HT-29 (cell line): ENCODE results near the gene ERLEC1. TPM values are rescaled to one million over a fixed set of nuclear protein-coding genes. Genes with fewer than 3 reads are reported as not detected.

Experiments used
- DNase-seq: peaks from one replicate; pipeline ENCODE4 v3.0.0-alpha.2; 2015; ENCODE audit warnings: low spot score
- total RNA-seq: library from RNA; depleted of rRNA; stranded (reverse); fragments of >200 nt; shearing (Covaris generic); gene quantifications from 2 replicates; pipeline ENCODE4 v1.2.3, GENCODE V29; 2014

ERLEC1 gene
- total RNA-seq, 1 experiment from 2014 or later: 39.4 TPM

GRCh38 chr2:53782676-53783075, 4.2 kb upstream of the ERLEC1 start:
- no peak for DNase-seq

- no peak for DNase-seq
Measured at GRCh38 chr2:53784436-53784835, 2.4 kb upstream of the ERLEC1 start.

DNA sequence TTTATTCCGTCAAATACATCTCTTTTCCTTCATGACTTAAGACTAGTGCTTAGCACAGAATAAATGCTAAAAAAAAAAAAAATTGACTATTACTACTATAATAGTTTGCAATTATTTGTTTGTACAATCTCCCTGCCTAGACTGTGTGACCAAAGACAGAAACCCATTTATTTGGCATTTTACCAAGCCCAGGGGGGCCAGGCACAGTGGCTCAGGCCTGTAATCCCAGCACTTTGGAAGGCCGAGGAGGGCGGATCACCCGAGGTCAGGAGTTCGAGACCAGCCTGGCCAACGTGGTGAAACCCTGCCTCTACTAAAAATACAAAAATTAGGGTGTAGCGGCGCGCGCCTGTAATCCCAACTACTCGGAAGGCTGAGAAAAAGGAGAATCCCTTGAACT, 1.5 kb upstream of the ERLEC1 start:
- no peak for DNase-seq

DNA sequence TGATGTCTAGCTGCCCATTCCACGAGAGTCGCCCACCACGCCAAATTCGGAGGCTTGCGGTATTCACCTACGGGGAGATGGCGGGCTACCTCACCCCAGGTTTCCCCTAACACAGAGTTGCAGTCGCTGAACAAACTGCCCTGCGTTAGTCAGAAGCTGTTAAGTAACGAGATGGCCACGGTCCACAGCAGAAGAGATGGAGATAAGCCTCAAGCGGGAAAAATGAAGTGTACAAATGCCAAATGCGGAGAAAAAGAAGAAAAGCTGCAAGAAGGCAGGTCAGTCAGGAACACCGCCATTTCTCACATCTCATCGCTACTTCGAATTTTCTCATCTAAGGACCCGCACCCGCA, 516 bp upstream of the ERLEC1 start:
- no peak for DNase-seq

GRCh38 chr2:53787614-53788289, 908 bp downstream of the ERLEC1 start:
- DNase-seq: peak; percentile 45

GRCh38 chr2:53793261-53793660, 6.4 kb downstream of the ERLEC1 start:
- no peak for DNase-seq

DNA sequence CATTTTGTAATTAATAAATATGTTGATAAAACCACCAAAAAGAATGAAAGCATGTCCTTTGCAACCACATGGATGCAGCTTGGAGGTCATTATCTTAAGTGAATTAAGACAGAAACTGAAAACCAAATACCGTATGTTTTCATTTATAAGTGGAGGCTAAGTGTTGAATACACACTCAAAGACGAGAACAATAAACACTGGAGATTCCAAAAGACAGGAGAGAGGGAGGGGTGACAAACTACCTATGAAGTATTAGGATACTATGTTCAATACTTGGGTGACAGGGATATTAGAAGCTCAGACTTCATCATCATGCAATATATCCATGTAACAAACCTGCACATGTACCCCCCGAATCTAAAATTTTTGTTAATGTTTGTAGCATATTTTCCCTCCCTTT, 7.0 kb downstream of the ERLEC1 start:
- DNase-seq: no peak

- no peak for DNase-seq
Measured at GRCh38 chr2:53801547-53801946, 14.7 kb downstream of the ERLEC1 start.

DNA sequence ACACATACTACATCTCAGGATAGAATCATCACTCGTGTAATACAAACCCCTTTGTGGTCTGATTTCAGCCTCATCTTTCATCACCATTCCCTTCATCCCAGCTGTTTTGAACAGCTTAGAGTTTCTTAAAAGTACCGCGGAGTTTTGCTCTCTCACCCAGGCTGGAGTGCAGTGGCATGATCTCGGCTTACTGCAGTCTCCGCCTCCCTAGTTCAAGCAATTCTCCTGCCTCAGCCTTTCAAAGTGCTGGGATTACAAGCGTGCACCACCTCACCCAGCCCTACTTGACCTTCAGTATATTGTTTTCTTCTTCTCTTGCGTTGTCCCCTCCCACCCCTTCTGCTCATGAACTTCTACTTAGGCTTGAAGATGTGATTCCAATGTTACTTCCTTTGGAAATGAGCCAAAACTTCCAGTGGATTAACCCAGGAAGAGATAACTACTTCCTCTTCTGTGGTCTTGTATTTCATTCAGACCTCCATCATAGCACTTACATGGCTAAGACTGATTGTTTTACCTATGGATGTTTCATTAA, 15.8 kb downstream of the ERLEC1 start:
- no peak for DNase-seq

GRCh38 chr2:53811601-53812000, 24.8 kb downstream of the ERLEC1 start:
- DNase-seq: no peak

DNA sequence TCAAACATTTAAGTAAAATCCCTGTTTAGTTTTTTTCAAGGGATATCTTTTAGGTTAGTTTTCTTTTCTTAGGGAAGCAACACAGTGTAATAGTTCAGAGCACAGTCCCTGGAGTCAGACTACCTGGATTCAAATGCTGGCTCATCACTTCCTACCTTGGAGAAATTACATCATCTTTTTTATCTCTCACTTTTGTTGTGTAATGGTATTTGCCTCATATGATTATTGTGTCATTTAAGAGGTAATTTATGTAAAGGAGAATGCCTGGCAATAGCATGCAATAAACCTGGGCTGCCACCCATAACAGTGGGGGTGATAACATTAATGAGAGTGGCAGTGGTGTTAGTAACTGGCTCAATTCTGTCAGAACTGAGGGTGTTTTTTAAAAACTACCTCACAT, 26.3 kb downstream of the ERLEC1 start:
- no peak for DNase-seq

- DNase-seq: no peak
Measured at GRCh38 chr2:53818854-53819435, 32.1 kb downstream of the ERLEC1 start.

GRCh38 chr2:53819634-53820033, 32.8 kb downstream of the ERLEC1 start:
- no peak for DNase-seq

DNA sequence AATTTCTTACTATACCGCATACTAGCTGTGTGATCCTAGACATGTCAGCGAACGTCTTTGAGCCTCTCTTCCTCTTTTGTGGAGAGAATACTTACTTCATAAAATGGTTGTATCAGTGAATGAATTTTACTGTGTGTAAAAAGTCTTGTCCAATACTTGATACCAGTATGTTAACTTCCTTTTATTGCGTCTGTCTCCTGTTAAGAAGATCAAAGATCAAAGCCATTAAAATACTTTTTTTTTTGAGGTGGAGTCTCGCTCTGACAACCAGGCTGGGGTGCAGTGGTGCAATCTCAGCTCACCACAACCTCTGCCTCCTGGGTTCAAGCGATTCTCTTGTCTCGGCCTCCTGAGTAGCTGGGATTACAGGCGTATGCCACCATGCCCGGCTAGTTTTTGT, 33.2 kb downstream of the ERLEC1 start:
- no peak for DNase-seq

DNA sequence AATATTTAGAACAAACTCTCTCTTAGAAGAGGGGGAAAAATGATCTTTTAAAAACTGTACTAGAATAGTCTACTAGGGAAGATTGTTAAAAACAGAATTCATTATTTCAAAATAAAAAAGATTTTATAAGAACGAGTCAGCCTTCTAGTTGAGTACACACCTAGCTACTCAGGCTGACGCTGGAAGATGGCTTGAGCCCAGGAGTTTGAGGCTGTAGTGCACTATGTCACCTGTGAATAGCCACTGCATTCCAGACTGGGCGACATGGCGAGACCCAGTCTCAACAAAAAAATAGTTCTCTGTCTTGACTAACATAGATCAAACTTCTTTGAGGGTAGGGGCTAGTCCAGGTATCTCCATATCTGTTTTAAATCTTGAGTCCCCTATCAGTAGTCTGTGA, 33.9 kb downstream of the ERLEC1 start:
- DNase-seq: no peak

GRCh38 chr2:53821810-53822209, 35.0 kb downstream of the ERLEC1 start:
- no peak for DNase-seq

GRCh38 chr2:53823639-53824038, 36.8 kb downstream of the ERLEC1 start:
- peak; percentile 9 for DNase-seq

- DNase-seq: no peak
Measured at GRCh38 chr2:53826030-53826410, 39.2 kb downstream of the ERLEC1 start.

- no peak for DNase-seq
Measured at GRCh38 chr2:53826587-53827397, 39.9 kb downstream of the ERLEC1 start.

DNA sequence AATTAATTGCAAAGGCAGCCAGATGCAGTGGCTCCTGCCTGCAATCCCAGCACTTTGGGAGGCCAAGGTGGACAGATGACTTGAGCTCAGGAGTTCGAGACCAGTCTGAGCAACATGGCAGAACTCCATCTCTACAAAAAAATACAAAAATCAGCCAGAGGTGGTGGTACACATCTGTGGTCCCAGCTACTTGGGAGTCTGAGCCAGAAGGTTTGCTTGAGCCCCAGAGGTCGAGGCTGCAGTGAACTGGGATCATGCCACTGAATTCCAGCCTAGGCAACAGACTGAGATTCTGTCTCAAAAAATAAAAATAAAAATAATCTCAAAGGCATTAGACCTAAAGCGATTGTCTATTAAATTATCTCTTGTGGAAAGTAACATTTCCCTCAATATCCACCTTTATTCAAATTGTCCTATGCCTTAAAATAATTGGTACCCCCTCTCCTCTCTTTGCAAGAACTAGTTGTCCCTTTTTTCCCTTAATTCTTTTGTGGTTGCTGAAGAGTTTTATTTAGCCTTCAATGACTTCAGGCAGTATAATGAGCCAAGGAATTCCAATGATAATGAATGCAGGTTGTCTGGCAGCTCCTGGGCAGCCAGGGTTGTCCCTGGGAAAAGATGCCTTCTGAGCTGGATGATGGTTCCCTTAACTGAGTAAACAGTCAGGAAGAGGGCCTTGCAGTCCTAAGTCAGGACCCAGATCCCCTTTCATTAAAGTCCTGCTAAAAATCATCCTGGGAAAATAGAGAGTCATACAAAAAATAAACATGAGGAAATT, 40.7 kb downstream of the ERLEC1 start:
- DNase-seq: no peak

DNA sequence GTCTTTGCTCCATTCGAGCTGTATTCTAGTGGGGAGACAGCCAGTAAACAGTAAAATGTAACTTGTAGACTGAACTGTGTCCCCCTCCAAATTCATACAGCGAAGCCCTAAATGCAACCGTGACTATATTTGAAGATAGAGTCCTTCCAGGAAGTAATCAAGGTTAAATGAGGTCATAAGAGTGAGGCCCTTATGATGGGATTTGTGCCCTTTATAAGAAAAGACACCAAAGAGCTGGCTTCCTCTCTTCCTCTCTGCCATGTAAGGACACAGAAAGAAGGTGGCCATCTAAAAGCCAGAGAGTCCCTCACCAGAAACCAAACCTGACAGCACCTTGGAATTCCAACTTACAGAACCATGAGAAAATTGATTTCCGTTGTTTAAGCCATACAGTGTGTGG, 41.5 kb downstream of the ERLEC1 start:
- DNase-seq: no peak
